ENCODE measurements around the gene MKRN1.
"Not testable (repeated sequence)": the region's sequence is repeated elsewhere in the genome, so short reads cannot be mapped to it uniquely, and the experiment has no call there.

MKRN1 gene, protein sequence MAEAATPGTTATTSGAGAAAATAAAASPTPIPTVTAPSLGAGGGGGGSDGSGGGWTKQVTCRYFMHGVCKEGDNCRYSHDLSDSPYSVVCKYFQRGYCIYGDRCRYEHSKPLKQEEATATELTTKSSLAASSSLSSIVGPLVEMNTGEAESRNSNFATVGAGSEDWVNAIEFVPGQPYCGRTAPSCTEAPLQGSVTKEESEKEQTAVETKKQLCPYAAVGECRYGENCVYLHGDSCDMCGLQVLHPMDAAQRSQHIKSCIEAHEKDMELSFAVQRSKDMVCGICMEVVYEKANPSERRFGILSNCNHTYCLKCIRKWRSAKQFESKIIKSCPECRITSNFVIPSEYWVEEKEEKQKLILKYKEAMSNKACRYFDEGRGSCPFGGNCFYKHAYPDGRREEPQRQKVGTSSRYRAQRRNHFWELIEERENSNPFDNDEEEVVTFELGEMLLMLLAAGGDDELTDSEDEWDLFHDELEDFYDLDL

DNA sequence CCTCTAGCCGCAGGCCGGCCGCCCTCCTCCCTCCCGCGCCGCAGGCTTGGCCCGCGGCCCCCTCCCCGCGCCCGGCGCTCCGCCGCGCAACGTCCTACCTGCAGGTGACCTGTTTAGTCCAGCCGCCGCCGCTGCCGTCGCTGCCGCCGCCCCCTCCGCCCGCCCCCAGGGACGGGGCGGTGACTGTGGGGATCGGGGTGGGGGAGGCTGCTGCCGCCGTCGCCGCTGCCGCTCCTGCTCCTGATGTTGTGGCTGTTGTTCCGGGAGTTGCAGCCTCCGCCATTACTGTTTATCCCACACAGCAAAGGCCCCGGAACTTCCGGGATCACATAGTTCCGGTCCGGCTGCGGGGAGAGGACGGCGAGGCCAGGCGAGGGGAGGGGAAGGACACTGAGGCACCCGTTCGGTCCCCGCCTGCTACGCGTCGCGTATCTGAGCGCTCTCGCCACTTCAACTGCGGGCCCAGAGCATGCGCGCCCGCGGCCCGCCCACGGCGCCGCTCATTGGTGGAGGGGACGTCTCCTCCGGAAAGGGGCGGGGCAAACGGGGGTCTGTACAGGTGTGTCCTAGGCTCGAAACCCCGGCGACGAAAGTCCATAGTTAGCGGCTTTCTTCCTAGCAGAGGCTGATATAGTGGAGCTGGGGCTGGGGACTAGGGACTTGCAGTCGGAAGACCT, at the start of gene MKRN1:
Gene MKRN1, minus strand, starts transcription at position 444 of the 677 bp plus-strand sequence. Its CDS starts 161 bp downstream, at position 283.
- peak; percentile 91 to 92 for DNase-seq

DNA sequence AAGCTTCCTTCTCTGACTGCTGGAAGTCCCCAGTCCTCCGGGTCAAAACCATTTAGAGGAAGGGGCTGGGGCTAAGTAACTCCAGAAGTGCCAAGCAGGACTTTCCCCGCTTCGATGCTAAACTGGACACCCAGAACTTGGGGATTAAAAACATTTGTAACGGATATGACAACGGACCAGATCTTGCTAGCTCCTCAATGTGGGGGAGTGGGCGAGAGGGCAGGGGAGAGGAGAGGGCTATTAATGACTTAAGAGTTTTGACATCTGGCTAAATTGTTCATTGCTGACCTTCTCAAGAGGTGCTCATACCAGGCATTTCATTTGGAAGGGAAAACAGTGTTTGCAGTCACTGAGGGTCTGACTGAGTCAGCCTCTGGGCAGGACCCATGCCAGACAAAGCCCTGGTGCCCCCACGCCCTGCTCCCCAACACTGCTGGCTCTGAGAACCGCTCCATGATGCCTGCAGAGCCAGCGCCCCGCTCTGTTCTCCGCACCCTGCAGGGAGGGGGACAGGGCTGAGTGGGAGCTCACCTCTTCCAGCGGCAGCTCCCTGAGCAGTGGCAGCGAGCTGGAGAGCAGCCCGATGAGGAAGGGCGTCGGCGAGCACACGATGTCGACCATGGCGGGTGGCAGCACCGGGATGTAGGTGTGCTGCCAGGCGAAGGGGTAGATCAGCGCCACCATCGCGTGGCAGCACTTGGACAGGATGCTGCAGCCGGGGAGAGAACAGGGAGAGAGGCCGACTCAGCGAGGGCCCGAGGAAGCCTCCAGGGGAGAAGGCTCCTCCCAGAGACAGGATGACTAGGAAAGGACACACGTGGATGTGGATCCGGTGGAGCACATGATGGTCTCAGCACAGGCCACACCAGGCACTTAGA, 47.7 kb upstream of the MKRN1 start:
- DNase-seq = no peak

DNA sequence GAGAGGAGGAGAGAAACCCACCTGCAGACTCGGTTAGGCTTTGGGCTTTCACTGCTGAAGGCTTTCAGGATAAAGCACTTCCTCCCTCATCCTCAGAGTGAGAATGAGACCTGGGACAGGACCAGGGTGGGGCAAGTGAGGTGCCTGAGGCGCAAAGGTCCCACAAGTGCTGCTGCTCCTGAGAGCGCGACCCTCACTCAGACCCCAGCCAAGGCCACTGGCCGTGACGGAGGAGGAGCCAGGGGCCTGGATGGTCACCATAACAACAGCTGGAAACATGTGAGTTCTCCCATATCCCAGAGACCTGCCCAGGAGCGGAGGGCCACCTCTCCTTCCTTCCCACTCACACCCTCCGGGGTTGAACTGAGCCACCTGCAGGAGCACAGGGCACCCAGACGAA, 46.9 kb upstream of the MKRN1 start:
- DNase-seq = no peak

DNA sequence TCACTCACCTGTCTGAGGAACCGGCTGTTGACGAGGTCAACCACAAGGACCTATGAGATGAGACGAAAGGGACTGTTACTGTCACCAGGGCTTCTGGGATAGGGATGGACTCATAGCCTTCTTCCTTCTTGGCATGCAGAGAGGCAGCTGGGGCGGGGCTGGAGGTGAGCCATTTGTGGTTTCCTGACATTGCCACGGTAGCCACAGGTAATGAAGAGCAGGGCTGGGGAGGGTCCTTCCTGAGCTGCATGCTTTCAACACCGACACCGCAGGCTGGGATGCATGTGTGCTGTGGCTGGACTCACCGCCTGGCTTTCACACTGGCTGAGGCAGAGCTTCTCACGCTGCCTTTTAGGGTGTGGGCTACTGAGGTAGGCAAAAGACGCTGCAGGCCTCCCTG, 46.4 kb upstream of the MKRN1 start:
- no peak for DNase-seq

DNA sequence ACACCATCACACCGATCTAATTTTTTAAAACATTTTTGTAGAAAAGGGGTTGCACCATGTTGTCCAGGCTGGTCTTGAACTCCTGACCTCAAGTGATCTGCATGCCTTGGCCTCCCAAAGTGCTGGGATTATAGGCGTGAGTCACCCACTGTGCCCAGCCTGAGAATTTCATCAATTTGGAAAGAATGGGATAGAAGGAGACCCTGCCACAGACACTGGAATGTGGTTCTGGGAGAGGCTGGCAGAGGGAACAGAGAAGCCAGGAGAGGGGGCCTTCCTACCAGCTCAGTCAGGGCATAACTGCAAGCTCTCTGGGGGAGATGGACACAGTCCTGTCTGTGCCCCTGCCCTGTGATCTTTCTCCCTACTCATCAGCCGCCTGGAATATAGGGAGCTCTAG, 42.1 kb upstream of the MKRN1 start:
- DNase-seq = no peak

DNA sequence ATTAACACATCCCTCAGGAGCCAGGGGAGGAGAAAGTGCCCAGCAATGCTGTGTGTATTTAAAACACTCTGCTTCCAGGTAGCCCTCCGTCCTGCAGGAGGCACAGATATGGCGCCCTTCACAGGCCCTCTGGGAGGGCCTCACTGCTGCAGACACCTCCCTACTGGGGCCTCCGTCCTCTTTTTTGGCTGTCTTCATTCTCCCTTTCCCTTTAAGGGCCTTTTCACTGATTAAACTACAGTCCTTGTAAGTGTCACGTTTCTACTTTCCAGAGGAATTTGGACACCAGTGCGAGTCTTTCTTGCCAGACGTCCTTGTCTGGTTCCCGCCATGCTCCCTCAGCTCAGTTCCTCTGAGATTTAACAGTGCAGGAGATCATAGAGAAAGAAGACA, 39.7 kb upstream of the MKRN1 start:
- DNase-seq = no peak

DNA sequence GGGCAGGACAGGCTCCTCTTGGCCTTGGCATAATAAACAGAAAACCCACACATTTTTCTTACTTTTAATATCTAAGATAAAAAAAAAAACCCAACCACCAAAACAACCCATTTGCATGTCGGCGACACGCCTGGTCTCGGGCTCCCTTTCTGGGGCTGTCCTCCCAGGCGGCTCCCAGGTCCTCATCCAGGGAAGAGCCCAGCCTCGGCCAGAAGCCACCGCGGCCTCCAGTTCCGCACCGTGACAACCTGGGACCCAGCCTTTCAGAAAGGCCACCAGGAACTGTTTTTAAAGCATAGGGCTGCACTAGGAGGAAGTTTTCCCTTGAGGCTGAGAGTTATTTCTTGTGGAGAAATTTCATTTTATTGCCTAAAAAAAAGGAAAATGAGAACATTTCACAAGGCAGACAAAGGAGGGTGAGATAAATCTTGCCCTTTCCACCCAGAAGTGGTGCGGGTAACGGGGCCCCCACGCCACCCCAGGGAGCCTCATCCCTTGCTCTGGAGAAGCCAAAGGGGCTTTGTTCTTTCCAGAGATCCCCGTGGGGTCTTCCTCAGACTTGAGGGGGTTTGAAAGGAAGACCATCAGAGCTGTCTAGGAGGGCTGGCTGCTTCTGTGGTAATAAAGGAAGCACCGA, 39.2 kb upstream of the MKRN1 start:
- DNase-seq = no peak

DNA sequence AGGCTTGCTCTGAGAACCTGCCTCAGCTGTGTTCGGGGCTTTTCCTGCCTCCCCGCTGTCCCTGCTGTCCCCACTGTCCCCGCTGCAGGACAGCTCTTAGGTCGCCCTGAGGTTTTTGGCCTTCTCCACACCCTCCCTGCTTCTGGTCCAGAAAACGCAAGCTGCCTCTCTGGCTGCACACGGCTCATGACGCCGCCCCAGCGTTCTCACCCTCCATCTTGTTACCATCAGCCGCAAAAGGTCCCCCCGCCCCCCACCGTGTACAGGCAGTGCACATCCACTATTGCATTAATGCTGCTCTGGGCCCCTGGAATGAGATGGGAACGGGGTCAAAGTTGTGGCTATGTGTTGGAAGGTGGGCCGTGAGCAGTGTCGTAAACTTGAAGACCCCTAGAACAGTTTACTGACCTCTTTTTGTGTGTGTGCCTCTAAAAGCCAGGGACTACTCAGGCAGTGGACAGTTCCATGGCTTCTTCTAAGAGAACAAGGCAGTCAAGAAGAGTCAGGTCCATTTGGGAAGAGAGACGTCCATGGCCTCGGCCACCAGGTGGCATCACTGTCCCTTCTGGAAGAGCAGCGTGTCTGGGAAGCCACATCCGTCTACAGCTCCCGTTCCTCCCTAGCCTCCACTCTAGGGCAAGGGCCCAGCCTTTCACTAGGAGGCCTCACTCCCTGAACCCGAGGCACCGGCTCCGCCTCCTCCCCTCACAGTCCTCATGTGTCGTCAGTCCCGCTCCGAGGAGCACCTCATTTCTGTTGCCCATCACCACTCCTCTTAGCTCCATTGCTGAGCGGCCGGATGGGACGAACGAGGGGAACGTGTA, 38.5 kb upstream of the MKRN1 start:
- DNase-seq = peak; percentile 66 to 91

DNA sequence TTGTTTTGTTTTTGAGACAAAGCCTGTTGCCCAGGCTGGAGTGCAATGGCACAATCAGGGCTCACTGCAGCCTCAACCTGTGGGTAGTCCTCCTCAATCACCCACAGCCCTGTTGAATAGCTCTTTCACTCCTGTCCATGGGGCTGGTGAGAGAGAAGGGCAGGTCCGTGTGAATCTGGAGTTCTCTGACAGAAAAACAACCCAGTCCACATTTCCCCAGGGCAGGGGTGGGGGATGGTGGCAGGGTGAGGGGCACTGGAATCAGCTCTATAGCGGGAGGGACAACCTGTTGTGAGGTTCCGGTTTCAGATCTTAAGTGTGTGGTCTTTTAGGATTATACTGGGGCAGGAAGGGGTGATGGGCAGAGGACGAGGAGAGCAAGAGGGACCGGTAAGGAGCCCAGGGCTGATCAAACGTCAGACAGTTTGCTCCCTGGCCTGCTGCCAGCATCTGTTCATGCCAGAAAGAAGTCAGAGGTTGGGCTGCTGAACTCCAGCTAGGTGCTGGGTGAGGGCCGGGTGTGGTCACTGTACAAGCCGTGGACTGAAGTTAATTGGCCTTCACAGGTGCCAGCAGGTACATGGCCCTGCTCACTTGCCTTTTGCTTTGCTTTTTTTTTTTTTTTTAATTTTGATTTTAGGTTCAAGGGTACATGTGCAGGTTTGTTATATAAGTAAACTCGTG, 33.2 kb upstream of the MKRN1 start:
- DNase-seq = no peak

DNA sequence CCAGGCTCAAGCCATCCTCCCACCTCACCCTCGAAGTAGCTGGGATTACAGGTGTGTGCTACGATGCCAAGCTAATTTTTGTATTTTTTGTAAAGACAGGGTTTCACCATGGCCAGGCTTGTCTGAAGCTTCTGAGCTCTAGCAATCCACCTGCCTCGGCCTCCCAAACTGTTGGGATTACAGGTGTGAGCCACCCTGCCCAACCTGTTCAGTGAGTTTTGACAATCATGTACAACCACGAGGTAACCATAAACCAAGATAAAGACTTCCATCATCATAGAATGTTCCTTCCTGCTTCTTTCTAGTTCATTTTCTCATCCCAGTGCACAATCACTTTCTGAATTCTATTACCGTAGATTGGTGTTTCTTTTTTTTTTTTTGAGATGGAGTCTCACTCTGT, 30.5 kb upstream of the MKRN1 start:
- DNase-seq = no peak

DNA sequence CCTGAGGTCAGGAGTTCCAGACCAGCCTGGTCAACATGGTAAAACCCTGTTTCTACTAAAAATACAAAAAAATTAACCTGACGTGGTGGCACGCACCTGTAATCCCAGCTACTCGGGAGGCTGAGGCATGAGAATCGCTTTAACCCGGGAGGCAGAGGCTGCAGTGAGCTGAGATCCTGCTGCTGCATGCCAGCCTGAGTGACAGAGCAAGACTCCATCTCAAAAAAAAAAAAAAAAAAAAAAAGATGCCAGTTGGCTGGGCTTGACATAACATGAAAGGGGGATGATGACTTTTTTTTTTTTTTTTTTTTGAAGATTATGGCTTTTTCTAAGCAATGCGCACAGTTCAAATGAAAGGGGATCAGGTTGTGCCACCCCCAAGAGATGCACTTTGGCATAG, 28.3 kb upstream of the MKRN1 start:
- not testable (repeated sequence) for DNase-seq

DNA sequence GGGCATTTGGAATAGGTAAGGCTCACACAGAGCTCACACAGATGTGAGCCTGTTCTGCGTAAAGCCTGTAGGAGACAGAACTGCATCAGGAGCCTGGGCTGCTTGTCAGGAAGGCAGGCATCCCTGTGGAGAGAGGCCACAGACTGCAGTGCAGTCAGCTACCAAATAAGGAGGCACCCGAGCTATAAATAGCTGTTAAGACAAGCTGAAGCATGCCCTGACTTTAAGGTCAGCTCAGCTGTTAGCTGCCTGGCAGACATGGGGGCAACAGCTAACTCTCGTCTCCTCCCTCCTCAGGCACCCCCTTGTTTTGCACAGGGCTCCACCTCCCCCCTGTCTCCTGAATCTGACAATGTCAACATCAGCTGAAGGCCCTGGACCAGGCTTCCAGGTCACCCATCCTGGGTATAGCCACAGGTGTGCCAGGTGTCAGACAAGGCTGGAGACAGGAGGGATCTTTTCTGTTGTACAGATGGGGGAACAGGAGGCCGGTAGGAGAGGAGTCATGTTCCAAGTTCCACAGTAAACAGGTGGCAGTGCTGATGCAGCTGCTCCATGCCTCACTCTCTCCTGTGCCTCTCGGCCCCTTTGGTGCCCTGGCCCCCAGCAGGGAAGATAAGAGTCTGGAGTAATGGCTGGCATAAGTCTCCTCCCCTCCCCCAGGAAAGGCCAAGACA, 27.6 kb upstream of the MKRN1 start:
- no peak for DNase-seq

DNA sequence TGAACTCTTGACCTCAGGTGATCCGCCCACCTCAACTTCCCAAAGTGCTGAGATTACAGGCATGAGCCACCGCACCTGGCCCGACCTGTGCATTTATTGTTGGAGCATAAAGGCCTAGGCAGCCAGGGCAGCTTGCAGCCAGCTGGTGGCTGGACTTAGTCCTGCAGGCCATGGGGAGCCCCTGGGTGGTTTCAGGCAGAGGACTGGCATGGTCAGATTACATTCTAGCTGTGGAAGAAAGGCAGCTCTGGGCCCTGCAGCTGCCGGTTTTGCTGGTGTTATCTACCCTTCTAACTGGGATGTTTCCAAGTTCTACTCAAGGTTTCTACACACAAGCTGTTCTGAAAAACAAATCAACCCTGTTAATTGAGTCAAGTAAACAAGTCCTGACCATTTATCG, 22.7 kb upstream of the MKRN1 start:
- no peak for DNase-seq

DNA sequence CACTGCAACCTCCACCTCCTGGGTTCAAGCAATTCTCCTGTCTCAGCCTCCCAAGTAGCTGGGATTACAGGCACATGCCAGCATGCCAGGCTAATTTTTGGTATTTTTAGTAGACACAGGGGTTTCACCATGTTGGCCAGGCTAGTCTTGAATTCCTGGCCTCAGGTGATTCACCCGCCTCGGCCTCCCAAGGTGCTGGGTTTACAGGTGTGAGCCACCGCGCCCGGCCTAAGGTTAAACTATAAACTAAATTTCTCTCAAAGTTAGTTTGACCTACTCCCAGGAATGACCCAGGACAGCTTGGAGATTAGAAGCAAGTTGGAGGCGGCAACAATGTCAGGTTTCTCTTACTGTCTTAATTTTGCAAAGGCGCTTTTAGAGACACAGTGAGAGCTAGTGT, 18.5 kb upstream of the MKRN1 start:
- not testable (repeated sequence) for DNase-seq

DNA sequence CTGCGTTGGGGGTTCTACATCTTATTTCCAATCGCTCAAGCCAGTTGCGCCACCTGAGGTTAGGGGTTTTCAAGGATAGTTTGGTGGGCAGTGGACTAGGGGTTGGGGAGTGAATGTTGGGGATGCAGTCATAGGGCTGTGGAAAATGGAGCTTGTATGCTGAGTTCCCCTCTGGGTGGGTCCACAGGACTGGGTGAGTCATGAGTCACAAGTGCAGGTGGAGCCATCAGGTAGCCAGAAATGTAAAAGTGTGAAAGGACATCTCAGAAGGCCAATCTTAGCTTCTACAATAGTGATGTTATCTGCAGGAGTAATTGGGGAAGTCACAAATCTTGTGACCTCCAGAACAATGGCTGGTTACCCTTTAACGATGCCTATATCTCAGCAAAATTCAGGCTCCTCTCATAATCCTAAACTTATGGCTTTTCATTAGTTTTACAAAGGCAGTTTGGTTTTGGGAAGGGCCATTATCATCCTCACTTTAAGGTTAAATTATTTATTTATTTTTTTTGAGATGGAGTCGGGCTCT, 18.0 kb upstream of the MKRN1 start:
- no peak for DNase-seq

DNA sequence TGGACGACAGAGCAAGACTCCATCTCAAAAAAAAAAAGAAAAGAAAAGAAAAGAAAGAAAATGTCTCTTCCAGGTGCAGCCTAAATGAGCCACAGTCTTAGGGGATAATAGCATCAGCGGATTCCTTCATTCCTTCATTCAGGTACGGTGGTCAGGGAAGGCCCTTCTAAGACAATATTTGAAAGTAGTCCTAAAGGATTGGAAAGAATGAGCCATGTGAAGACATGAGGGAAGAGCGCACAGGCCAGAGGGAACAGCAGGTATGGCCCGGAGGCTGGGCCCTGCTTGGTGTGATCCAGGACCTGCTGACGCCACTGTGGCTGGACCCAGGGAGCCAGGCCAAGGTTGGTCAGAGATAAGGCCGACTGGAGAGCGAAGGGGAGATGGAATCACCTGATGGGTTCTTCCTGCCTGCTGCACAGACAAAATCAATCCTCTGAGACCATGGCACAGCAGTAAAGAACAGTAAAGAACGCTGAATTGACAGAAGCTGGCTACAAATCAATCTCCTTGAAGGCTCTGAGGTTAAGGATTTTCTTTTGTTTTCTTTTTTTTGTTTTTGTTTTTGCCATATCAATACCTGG, 16.3 kb upstream of the MKRN1 start:
- no peak for DNase-seq

DNA sequence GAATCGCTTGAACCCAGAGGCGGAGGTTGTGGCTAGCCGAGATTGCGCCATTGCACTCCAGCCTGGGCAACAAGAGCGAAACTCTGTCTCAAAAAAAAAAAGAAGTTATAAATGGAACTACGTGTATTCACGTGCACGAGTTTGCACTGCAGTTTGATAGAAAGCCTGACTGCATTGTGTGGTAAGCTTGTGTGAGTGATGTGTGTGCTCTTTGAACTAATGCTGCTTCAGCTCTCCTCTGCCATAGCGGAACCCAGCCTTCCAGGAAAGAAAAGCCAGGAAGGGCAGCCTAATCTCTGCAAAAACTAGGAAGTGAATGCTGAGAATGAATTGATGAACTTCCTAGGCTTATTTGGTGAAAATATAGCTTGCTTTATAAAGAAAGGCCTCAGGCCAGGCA, 15.6 kb upstream of the MKRN1 start:
- DNase-seq = peak; percentile 38 to 64

DNA sequence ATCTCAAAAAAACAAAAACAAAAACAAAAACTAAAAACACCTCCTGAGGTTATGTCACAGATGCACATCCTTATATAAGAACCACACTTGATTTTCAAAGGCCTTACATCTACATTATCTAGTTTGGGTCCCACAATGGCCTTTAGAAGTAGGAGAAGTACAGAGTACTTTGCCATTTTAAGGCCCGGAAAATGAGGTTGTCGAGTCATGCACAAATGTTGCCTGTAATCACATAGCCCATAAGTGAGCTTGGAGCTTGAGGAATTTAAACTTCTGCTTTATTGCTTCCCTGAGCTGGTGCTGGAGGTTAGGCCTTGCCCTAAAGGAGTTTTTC, 9.7 kb upstream of the MKRN1 start:
- DNase-seq = peak; percentile 37 to 54

DNA sequence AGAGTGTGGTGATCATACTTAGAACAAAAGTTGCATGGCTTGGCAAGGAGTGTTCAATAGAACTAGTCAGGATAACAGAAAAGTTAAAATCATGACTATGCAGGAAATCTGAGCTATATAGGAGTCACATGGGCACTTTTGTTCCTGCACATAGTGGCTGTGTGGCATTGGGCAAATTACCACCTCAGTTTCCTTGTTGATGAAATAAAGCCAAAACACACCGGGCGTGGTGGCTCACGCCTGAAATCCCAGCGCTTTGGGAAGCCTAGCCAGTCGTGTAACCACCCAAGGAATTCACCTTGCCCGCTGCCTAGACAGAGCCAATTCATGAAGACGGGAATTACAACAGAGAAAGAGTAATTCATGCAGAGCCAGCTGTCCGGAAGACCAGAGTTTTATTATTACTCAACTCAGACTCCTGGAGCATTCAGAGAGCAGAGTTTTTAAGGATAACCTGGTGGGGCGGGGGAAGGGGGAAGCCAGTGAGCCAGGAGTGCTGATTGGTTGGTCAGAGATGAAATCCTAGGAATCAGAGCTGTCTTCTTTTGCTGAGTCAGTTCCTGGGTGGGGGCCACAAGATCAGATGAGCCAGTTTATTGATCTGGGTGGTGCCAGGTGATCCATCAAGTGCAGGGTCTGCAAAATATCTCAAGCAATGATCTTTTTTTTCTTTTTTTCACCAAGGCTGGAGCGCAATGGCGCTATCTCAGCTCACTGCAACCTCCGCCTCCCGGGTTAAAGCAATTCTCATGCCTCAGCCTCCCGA, 6.4 kb upstream of the MKRN1 start:
- no peak for DNase-seq

Measured in inflammatory macrophage treated with lipopolysaccharide for 1 hour (primary cell).